ENCODE data around the gene SVOPL.

The SVOPL gene

GRCh38 chr7:138573741-138574140, 127.4 kb downstream of the SVOPL start:
- Histone ChIP-seq H3K14ac (ENCODE audit: low read length in 2 of 2) (no peak overlapping the region), H2AFZ (ENCODE audit: low read depth, low read length) (no peak overlapping the region), H4K8ac (ENCODE audit: low read length) (no peak overlapping the region), H2BK15ac (ENCODE audit: low read depth, poor library complexity, severe bottlenecking) (no peak overlapping the region), H3K4me1 (ENCODE audit: control insufficient read depth, insufficient read depth, low read depth, low read length) (no peaks in the 10 kb centered on the region), H3K4ac (ENCODE audit: low read depth in 1 of 2, low read length in 2 of 2) (no peak overlapping the region), H3K23ac (ENCODE audit: low read length in 2 of 2) (no peak overlapping the region), H3K9ac (ENCODE audit: low read length) (no peak overlapping the region), H3K4me2 (ENCODE audit: low read length, poor library complexity, severe bottlenecking) (no peak overlapping the region), H3K18ac (ENCODE audit: low read depth in 1 of 2, low read length in 2 of 2) (no peak overlapping the region), H4K91ac (ENCODE audit: low read length) (no peak overlapping the region), H2BK120ac (ENCODE audit: low read depth, low read length) (no peak overlapping the region), H3K27me3 (ENCODE audit: control insufficient read depth in 1 of 2, insufficient read depth in 1 of 2, low read length in 2 of 2) (no peaks in the 10 kb centered on the region), H3K4me3 (ENCODE audit: insufficient read depth in 1 of 2, low read depth in 1 of 2, low read length in 2 of 2) (no peak overlapping the region), H2BK5ac (ENCODE audit: low read depth, low read length, poor library complexity, severe bottlenecking) (no peak overlapping the region), H3K9me3 (ENCODE audit: control insufficient read depth, low read length) (no peaks in the 10 kb centered on the region), H2AK5ac (ENCODE audit: low read length, severe bottlenecking) (no peak overlapping the region), H3K79me1 (replicated peaks; ENCODE audit: low read length, poor library complexity, severe bottlenecking) (peaks cover 7% of the 10 kb centered on the region), H3K36me3 (ENCODE audit: control insufficient read depth in 1 of 2, insufficient read depth in 2 of 2, low read depth in 1 of 2, low read length in 2 of 2) (peaks cover 13 to 78% of the 10 kb centered on the region in 2 experiments), H3K27ac (ENCODE audit: low read length, poor library complexity, severe bottlenecking) (no peak overlapping the region), H2BK12ac (ENCODE audit: low read length in 2 of 2) (no peak overlapping the region)
- 69% methylated on average over 4 of the region's 4 CpGs for WGBS
- no peak for DNase-seq

DNA sequence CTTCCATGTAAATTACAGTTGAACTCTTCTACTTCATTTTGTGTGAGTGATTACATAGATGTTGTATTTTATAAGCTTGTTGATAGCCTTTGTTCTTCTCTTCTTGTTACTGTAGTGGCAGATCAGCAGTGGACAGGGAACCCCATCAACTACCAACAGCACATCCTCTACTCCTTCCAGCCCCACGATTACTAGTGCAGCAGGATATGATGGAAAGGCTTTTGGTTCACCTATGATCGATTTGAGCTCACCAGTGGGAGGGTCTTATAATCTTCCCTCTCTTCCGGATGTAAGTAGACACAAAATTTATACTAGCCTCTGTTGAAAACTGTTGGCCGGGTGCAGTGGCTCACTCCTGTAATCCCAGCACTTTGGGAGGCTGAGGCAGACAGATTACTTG, 130.4 kb downstream of the SVOPL start:
- Histone ChIP-seq H3K9me3 (ENCODE audit: control insufficient read depth, low read length) (peaks cover 9% of the 10 kb centered on the region), H3K18ac (ENCODE audit: low read depth in 1 of 2, low read length in 2 of 2) (no peak overlapping the region), H4K91ac (ENCODE audit: low read length) (no peak overlapping the region), H3K4me1 (ENCODE audit: control insufficient read depth, insufficient read depth, low read depth, low read length) (no peaks in the 10 kb centered on the region), H2BK120ac (ENCODE audit: low read depth, low read length) (no peak overlapping the region), H2AFZ (ENCODE audit: low read depth, low read length) (no peak overlapping the region), H3K4me3 (ENCODE audit: insufficient read depth in 1 of 2, low read depth in 1 of 2, low read length in 2 of 2) (no peak overlapping the region), H3K23ac (ENCODE audit: low read length in 2 of 2) (no peak overlapping the region), H3K79me1 (replicated peaks; ENCODE audit: low read length, poor library complexity, severe bottlenecking) (peaks cover 7% of the 10 kb centered on the region), H3K14ac (ENCODE audit: low read length in 2 of 2) (no peak overlapping the region), H4K8ac (ENCODE audit: low read length) (no peak overlapping the region), H2BK15ac (ENCODE audit: low read depth, poor library complexity, severe bottlenecking) (no peak overlapping the region), H3K27ac (ENCODE audit: low read length, poor library complexity, severe bottlenecking) (no peak overlapping the region), H3K9ac (ENCODE audit: low read length) (no peak overlapping the region), H3K36me3 (ENCODE audit: control insufficient read depth in 1 of 2, insufficient read depth in 2 of 2, low read depth in 1 of 2, low read length in 2 of 2) (peaks cover 18 to 73% of the 10 kb centered on the region in 2 experiments), H2BK5ac (ENCODE audit: low read depth, low read length, poor library complexity, severe bottlenecking) (no peak overlapping the region), H3K27me3 (ENCODE audit: control insufficient read depth in 1 of 2, insufficient read depth in 1 of 2, low read length in 2 of 2) (no peaks in the 10 kb centered on the region), H2AK5ac (ENCODE audit: low read length, severe bottlenecking) (no peak overlapping the region), H3K4me2 (ENCODE audit: low read length, poor library complexity, severe bottlenecking) (no peak overlapping the region), H3K4ac (ENCODE audit: low read depth in 1 of 2, low read length in 2 of 2) (no peak overlapping the region), H2BK12ac (ENCODE audit: low read length in 2 of 2) (no peak overlapping the region)
- WGBS: 99% methylated on average over 4 of the region's 4 CpGs
- no peak for DNase-seq

DNA sequence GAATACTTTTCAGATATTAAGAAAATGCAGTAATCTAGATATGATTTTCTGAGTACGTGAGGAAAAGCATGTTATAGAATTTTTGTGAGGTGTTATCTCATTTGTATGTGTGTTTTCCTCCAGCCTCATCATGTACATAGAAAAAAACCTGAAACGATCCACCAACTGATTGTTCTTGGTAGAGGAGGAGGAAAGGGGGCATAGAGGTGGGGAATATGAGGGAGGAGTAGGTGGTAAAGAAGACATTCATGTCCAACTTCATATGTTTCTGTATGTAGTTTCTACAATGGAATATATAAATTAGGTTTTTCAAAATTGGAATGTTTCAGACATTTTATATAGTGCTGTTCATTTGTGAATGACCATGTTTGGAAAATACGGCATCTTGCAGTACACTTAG, 131.7 kb downstream of the SVOPL start:
- Histone ChIP-seq H3K23ac (ENCODE audit: low read length in 2 of 2) (no peak overlapping the region), H3K18ac (ENCODE audit: low read depth in 1 of 2, low read length in 2 of 2) (no peak overlapping the region), H3K4ac (ENCODE audit: low read depth in 1 of 2, low read length in 2 of 2) (no peak overlapping the region), H2BK5ac (ENCODE audit: low read depth, low read length, poor library complexity, severe bottlenecking) (no peak overlapping the region), H3K4me1 (ENCODE audit: control insufficient read depth, insufficient read depth, low read depth, low read length) (no peaks in the 10 kb centered on the region), H2BK12ac (ENCODE audit: low read length in 2 of 2) (no peak overlapping the region), H3K79me1 (replicated peaks; ENCODE audit: low read length, poor library complexity, severe bottlenecking) (peaks cover 8% of the 10 kb centered on the region), H2AK5ac (ENCODE audit: low read length, severe bottlenecking) (no peak overlapping the region), H3K4me2 (ENCODE audit: low read length, poor library complexity, severe bottlenecking) (no peak overlapping the region), H3K4me3 (ENCODE audit: insufficient read depth in 1 of 2, low read depth in 1 of 2, low read length in 2 of 2) (no peak overlapping the region), H3K36me3 (ENCODE audit: control insufficient read depth in 1 of 2, insufficient read depth in 2 of 2, low read depth in 1 of 2, low read length in 2 of 2) (peaks cover 31 to 75% of the 10 kb centered on the region in 2 experiments), H4K91ac (ENCODE audit: low read length) (no peak overlapping the region), H3K9ac (ENCODE audit: low read length) (no peak overlapping the region), H3K27ac (ENCODE audit: low read length, poor library complexity, severe bottlenecking) (no peak overlapping the region), H3K14ac (ENCODE audit: low read length in 2 of 2) (no peak overlapping the region), H3K27me3 (ENCODE audit: control insufficient read depth in 1 of 2, insufficient read depth in 1 of 2, low read length in 2 of 2) (no peaks in the 10 kb centered on the region), H3K9me3 (ENCODE audit: control insufficient read depth, low read length) (peaks cover 19% of the 10 kb centered on the region), H2BK15ac (ENCODE audit: low read depth, poor library complexity, severe bottlenecking) (no peak overlapping the region), H4K8ac (ENCODE audit: low read length) (no peak overlapping the region), H2BK120ac (ENCODE audit: low read depth, low read length) (no peak overlapping the region), H2AFZ (ENCODE audit: low read depth, low read length) (no peak overlapping the region)
- DNase-seq: no peak
- WGBS: 100% methylated on average over 2 of the region's 3 CpGs

DNA sequence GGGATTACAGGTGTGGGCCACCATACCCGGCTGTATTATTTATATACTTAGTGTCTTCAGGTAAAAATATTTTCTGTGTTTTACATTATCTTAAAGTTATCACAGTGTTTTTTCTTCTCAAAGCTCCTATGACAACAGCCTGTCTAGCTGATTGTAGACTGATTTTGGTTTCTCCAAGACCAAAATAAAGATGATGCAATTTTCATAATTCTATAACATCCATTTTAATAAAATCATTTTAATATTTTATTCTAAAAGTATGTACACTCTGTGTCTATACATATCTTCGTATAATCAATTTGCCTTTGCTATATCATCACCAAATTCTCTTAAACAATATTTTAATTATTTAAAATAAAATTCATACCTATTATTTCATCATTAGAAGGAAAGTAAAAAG, 132.5 kb downstream of the SVOPL start:
- Histone ChIP-seq H3K14ac (ENCODE audit: low read length in 2 of 2) (no peak overlapping the region), H3K9ac (ENCODE audit: low read length) (no peak overlapping the region), H3K27ac (ENCODE audit: low read length, poor library complexity, severe bottlenecking) (no peak overlapping the region), H2AFZ (ENCODE audit: low read depth, low read length) (no peak overlapping the region), H3K79me1 (replicated peaks; ENCODE audit: low read length, poor library complexity, severe bottlenecking) (peaks cover 13% of the 10 kb centered on the region), H2BK120ac (ENCODE audit: low read depth, low read length) (no peak overlapping the region), H2AK5ac (ENCODE audit: low read length, severe bottlenecking) (no peak overlapping the region), H3K18ac (ENCODE audit: low read depth in 1 of 2, low read length in 2 of 2) (no peak overlapping the region), H2BK5ac (ENCODE audit: low read depth, low read length, poor library complexity, severe bottlenecking) (no peak overlapping the region), H2BK15ac (ENCODE audit: low read depth, poor library complexity, severe bottlenecking) (no peak overlapping the region), H4K8ac (ENCODE audit: low read length) (no peak overlapping the region), H2BK12ac (ENCODE audit: low read length in 2 of 2) (no peak overlapping the region), H3K4me2 (ENCODE audit: low read length, poor library complexity, severe bottlenecking) (no peak overlapping the region), H3K4me1 (ENCODE audit: control insufficient read depth, insufficient read depth, low read depth, low read length) (no peaks in the 10 kb centered on the region), H3K27me3 (ENCODE audit: control insufficient read depth in 1 of 2, insufficient read depth in 1 of 2, low read length in 2 of 2) (no peaks in the 10 kb centered on the region), H3K36me3 (ENCODE audit: control insufficient read depth in 1 of 2, insufficient read depth in 2 of 2, low read depth in 1 of 2, low read length in 2 of 2) (peaks cover 36 to 76% of the 10 kb centered on the region in 2 experiments), H4K91ac (ENCODE audit: low read length) (no peak overlapping the region), H3K9me3 (ENCODE audit: control insufficient read depth, low read length) (peaks cover 27% of the 10 kb centered on the region), H3K23ac (ENCODE audit: low read length in 2 of 2) (no peak overlapping the region), H3K4me3 (ENCODE audit: insufficient read depth in 1 of 2, low read depth in 1 of 2, low read length in 2 of 2) (no peak overlapping the region), H3K4ac (ENCODE audit: low read depth in 1 of 2, low read length in 2 of 2) (no peak overlapping the region)
- no CpG with 5 or more reads among the region's 2 CpGs for WGBS
- no peak for DNase-seq

Measured in mesenchymal stem cell (in vitro differentiated cells and primary cell).